ENCODE data around the gene KLHL29. TPM values are rescaled to one million over a fixed set of nuclear protein-coding genes. Genes with fewer than 3 reads are reported as not detected.

The KLHL29 gene
- total RNA-seq, 1 experiment from 2014 or later: 2.4 TPM

DNA sequence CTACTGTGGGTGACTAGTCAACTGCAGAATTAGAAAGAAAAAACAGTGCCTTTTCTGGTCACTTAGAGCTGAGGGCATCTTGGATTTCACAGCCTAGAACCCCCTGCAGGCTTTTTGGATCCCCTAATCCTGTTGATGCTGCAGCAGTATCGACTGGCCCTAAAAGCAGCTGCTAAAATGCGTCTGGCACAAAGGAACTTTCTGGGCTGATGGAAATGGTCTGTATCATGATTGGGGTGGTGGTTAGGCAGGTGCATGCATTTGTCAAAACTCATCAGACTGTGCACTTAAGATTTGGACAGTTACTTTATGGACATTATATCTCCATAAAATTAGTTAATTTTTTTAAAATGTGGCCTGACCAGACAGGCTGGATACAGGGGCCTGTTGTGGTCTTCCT lies 149.8 kb downstream of the KLHL29 start:
- no peak overlapping the region for H2BK12ac ChIP-seq (ENCODE audit: insufficient read length, low read depth, low read length)
- H3K27ac Mint-ChIP-seq: no peak overlapping the region
- no peaks in the 10 kb centered on the region for H3K36me3 Mint-ChIP-seq (ENCODE audit: insufficient read depth in 1 of 3, low read depth in 3 of 3)
- no peak overlapping the region for H3K23ac ChIP-seq (ENCODE audit: insufficient read length, low read depth, low read length)
- H3K27me3 Mint-ChIP-seq (ENCODE audit: low read depth): peaks cover 2% of the 10 kb centered on the region; the same call in 1 of the 2 replicates
- no peak overlapping the region for H3K4me3 Mint-ChIP-seq
- H3K23me2 ChIP-seq (ENCODE audit: insufficient read length, low read depth, low read length, poor library complexity, severe bottlenecking): no peaks in the 10 kb centered on the region
- H2AK5ac ChIP-seq (ENCODE audit: insufficient read length, low read length): no peak overlapping the region
- no peaks in the 10 kb centered on the region for H3K27me3 ChIP-seq (ENCODE audit: insufficient read depth, low read length)
- H3K18ac ChIP-seq (ENCODE audit: insufficient read length, low read depth, low read length): no peak overlapping the region
- no peak overlapping the region for H4K8ac ChIP-seq (replicated peaks; ENCODE audit: insufficient read length, low read depth, low read length)
- no peak overlapping the region for H3K4ac ChIP-seq (ENCODE audit: low read depth, low read length)
- H2AFZ ChIP-seq (ENCODE audit: low read length): no peak overlapping the region
- peaks cover 8% of the 10 kb centered on the region for H3K4me1 ChIP-seq (ENCODE audit: insufficient read depth, low read length)
- no peak overlapping the region for H2BK20ac ChIP-seq (ENCODE audit: low read depth, low read length, poor library complexity, severe bottlenecking)
- H3K56ac ChIP-seq (ENCODE audit: insufficient read length, low read depth, low read length): no peak overlapping the region
- no peaks in the 10 kb centered on the region for H3K9me3 Mint-ChIP-seq
- DNase-seq: no peak
- H4K5ac ChIP-seq (ENCODE audit: insufficient read length, low read depth, low read length): no peak overlapping the region
- no peaks in the 10 kb centered on the region for H3K79me1 ChIP-seq (ENCODE audit: insufficient read depth, low read depth, low read length, poor library complexity, severe bottlenecking)
- no peak overlapping the region for H3K9ac ChIP-seq (ENCODE audit: extremely low read depth, insufficient read length, low read length)
- no peak overlapping the region for H3T11ph ChIP-seq (ENCODE audit: low read length)
- H4K91ac ChIP-seq (ENCODE audit: insufficient read length, low read depth, low read length): no peak overlapping the region
- H3K79me2 ChIP-seq (ENCODE audit: insufficient read depth, low read length): no peaks in the 10 kb centered on the region
- H3K27ac ChIP-seq (ENCODE audit: insufficient read length, low read depth, low read length): no peak overlapping the region
- no peaks in the 10 kb centered on the region for H3K9me3 ChIP-seq (ENCODE audit: control insufficient read depth, low read depth, low read length)
- H3K4me2 ChIP-seq (ENCODE audit: insufficient read depth, insufficient read length, low read length): no peak overlapping the region
- no CpG with 5 or more reads among the region's 2 CpGs for WGBS (ENCODE audit: extremely low coverage, insufficient read length, low lambda C conversion rate)
- H2BK5ac ChIP-seq (ENCODE audit: insufficient read length, low read length): no peak overlapping the region
- no peak overlapping the region for H2BK120ac ChIP-seq (ENCODE audit: low read depth, low read length, poor library complexity, severe bottlenecking)
- TF ChIP-seq, protein P1, sequence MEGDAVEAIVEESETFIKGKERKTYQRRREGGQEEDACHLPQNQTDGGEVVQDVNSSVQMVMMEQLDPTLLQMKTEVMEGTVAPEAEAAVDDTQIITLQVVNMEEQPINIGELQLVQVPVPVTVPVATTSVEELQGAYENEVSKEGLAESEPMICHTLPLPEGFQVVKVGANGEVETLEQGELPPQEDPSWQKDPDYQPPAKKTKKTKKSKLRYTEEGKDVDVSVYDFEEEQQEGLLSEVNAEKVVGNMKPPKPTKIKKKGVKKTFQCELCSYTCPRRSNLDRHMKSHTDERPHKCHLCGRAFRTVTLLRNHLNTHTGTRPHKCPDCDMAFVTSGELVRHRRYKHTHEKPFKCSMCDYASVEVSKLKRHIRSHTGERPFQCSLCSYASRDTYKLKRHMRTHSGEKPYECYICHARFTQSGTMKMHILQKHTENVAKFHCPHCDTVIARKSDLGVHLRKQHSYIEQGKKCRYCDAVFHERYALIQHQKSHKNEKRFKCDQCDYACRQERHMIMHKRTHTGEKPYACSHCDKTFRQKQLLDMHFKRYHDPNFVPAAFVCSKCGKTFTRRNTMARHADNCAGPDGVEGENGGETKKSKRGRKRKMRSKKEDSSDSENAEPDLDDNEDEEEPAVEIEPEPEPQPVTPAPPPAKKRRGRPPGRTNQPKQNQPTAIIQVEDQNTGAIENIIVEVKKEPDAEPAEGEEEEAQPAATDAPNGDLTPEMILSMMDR (conservative IDR thresholded peaks at IDR 0.05): no peak
- no peak overlapping the region for H3K14ac ChIP-seq (ENCODE audit: insufficient read depth, low read length)
- no peaks in the 10 kb centered on the region for H4K20me1 ChIP-seq (ENCODE audit: control insufficient read depth, insufficient read depth, insufficient read length)
- peaks cover 33 to 41% of the 10 kb centered on the region in 2 experiments for H3K4me1 Mint-ChIP-seq
- no peak overlapping the region for H2BK15ac ChIP-seq (ENCODE audit: low read depth, low read length)
